ENCODE data around the gene RXRB.
"Not testable (repeated sequence)": the region's sequence is repeated elsewhere in the genome, so short reads cannot be mapped to it uniquely, and the experiment has no call there.

RXRB gene

GRCh38 chr6:33200219-33201146 is at the start of gene RXRB, which contains the start of gene SLC39A7:
TSS of gene RXRB (minus strand) at chr6:33200665. CDS start at chr6:33200476, 189 bp downstream.
TSS of gene SLC39A7 (plus strand) at chr6:33200867. CDS start at chr6:33201246, 379 bp downstream.
- in situ Hi-C loops (cut with MboI; ENCODE audit: low pct_unique_long_range_greater_than_20kb, low sequenced_read_pairs) = no loop called here
- peak; percentile 99 for DNase-seq

GRCh38 chr6:33249732-33250630 is 49.5 kb upstream of the RXRB start:
- in situ Hi-C loops (cut with MboI; ENCODE audit: low pct_unique_long_range_greater_than_20kb, low sequenced_read_pairs) = no loop called here
- no peak for DNase-seq

- DNase-seq = peak; percentile 100
- in situ Hi-C loops (cut with MboI; ENCODE audit: low pct_unique_long_range_greater_than_20kb, low sequenced_read_pairs) = no loop called here
Observed at GRCh38 chr6:33248932-33249731, 48.7 kb upstream of the RXRB start.

- in situ Hi-C loops (cut with MboI; ENCODE audit: low pct_unique_long_range_greater_than_20kb, low sequenced_read_pairs) = no loop called here
- no peak for DNase-seq
Observed at GRCh38 chr6:33248643-33248931, 48.1 kb upstream of the RXRB start.

DNA sequence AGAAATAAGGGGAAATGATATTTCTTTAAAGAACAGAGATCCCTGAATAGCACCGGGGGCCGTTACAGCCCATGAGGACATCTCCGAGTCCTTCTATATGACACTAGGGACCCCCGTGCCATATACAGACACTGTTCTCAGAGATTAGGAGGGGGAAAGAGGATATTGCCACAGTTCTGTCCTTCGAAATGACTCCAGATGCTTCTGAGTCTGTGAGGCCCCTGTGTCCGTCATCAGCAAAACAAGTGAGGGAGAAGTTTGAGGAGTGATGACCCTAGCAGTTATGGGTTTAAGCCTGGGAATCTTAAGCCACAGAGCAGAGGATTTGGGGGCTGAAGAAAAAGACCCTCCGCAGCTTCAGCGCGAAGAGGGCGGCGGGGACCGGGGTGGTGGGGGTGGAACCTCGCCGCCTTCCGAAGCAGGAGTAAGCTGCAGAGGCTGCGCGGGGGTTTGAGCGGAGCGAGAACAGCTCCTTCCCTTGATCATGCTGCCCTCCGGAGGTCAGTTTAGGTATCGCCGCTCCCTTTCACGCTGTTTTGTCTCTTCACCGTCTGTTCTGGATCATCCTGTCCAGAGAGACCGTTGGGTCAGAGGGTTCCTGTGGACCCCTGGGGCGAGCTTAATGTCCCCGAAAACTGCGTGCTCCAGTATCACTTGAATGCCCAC is 47.6 kb upstream of the RXRB start:
- in situ Hi-C loops (cut with MboI; ENCODE audit: low pct_unique_long_range_greater_than_20kb, low sequenced_read_pairs) = no loop called here
- DNase-seq = peak; percentile 93

DNA sequence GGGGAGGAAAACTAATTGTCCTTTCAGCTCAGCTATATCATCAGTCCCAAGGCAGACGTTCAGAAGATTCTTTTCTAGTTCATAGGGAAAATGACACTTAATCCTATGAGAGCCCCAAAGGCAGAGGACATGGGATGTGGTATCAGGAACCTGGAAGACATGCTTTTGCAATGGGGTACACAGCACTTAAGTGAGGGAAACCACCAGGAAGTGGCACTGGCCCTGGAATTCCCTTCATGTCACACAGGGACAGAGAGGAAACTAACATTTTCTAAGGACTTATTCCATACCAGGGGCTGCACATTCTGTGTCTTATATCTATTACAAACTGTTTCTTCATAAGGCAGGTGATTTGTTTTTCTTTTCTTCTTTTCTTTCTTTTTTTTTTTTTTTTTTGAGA is 43.0 kb upstream of the RXRB start:
- in situ Hi-C loops (cut with MboI; ENCODE audit: low pct_unique_long_range_greater_than_20kb, low sequenced_read_pairs) = no loop called here
- no peak for DNase-seq

GRCh38 chr6:33241968-33242367 is 41.5 kb upstream of the RXRB start:
- in situ Hi-C loops (cut with MboI; ENCODE audit: low pct_unique_long_range_greater_than_20kb, low sequenced_read_pairs) = no loop called here
- peak; percentile 15 for DNase-seq

DNA sequence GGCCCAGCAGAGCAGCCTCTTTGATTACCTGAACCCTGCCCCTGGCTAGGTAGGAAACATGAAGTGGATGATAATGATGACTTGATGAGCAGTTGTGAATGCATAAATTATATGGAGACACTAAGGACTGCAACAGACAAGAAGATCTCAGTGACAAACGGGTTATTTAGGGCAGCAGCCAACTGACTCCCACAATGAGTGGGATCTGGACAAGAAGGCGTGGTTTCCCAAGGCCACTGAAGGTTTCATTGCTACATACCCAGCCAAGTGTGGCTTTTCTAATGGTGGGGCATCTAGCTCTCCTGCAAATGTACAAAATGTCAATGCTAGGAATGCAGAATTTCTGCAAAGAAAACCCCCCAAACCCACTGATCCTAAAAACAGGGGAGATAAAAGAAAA is 37.3 kb upstream of the RXRB start:
- in situ Hi-C loops (cut with MboI; ENCODE audit: low pct_unique_long_range_greater_than_20kb, low sequenced_read_pairs) = no loop called here
- no peak for DNase-seq

- in situ Hi-C loops (cut with MboI; ENCODE audit: low pct_unique_long_range_greater_than_20kb, low sequenced_read_pairs) = no loop called here
- no peak for DNase-seq
Observed at GRCh38 chr6:33236852-33237251, 36.4 kb upstream of the RXRB start.

DNA sequence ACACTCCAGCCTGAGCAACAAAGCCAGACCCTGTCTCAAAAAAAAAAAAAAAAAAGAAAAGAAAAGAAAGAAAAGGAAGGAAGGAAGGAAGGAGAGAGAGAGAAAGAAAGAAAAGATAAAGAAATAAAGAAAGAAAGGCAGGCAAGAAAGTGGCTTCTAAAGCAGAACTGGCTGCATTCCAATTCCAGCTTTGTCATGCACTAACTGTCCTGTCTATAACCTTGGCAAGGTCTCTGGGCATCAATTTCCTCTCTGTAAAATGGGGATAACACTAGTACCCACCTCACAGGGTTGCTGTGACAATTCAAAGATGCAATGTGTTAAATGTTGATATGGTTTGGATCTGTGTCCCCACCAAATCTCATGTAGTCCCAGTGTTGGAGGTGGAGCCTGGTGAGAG is 35.9 kb upstream of the RXRB start:
- DNase-seq = no peak
- in situ Hi-C loops (cut with MboI; ENCODE audit: low pct_unique_long_range_greater_than_20kb, low sequenced_read_pairs) = no loop called here

- no peak for DNase-seq
- in situ Hi-C loops (cut with MboI; ENCODE audit: low pct_unique_long_range_greater_than_20kb, low sequenced_read_pairs) = no loop called here
Observed at GRCh38 chr6:33235221-33235634, 34.8 kb upstream of the RXRB start.

DNA sequence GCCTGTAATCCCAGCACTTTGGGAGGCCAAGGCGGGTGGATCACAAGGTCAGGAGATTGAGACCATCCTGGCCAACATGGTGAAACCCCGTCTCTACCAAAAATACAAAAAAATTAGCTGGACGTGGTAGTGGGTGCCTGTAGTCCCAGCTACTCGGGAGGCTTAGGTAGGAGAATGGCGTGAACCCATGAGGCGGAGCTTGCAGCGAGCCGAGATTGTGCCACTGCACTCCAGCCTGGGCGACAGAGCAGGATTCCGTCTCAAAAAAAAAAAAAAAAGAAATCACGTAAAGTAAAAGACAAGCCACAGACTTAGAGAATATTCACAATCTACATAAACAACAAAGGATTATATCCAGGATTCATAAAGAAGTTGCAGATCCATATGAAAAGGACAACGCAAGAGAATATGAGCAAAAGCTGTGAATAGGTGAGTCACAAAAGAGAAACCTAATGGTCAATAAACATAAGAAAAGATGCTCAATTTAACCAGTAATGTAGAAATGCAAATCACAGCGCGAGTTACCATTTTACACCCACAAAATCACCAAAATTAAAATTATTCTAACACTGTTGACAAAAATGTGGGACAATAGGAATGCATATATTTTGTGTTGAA is 26.1 kb upstream of the RXRB start:
- DNase-seq; in situ Hi-C loops (cut with MboI; ENCODE audit: low pct_unique_long_range_greater_than_20kb, low sequenced_read_pairs): not testable (repeated sequence)

DNA sequence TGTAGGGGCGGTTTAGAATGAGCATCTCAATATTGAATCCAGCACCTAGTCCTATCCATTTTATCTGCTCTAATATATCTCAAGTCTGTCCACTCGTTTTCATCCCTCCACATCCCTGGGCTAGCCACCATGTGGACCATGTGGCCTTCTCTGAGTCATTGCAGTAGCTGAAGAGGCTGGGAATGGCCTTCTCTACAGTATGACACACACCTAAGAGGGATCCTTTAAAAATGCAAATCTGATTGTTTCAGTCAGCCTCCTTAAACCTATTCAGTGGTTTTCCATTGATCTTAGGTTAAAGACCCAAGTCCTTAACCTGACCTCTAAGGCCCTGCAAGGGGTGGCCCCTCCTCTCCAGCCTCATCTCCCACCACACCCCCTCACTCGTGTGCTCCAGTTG is 17.2 kb upstream of the RXRB start:
- no peak for DNase-seq
- in situ Hi-C loops (cut with MboI; ENCODE audit: low pct_unique_long_range_greater_than_20kb, low sequenced_read_pairs) = no loop called here

DNA sequence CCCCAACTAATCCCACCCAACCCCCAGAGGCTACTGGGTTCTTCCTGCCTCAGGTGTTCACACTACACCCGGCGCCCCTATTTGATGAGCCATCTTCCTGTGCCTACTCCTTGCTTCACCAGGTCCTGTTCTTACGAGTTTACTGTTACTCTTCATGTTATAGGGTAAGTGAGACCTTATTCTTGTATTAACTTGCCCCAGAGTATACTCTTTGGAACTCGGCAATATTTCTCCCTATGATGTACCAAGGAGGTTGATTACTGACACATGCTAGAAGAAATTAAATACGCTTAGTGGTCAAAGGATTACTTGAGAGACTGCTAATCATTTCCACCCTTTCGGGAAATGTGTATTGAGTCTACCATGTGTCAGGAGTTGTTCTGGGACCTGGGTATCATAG is 16.8 kb upstream of the RXRB start:
- in situ Hi-C loops (cut with MboI; ENCODE audit: low pct_unique_long_range_greater_than_20kb, low sequenced_read_pairs) = no loop called here
- no peak for DNase-seq

DNA sequence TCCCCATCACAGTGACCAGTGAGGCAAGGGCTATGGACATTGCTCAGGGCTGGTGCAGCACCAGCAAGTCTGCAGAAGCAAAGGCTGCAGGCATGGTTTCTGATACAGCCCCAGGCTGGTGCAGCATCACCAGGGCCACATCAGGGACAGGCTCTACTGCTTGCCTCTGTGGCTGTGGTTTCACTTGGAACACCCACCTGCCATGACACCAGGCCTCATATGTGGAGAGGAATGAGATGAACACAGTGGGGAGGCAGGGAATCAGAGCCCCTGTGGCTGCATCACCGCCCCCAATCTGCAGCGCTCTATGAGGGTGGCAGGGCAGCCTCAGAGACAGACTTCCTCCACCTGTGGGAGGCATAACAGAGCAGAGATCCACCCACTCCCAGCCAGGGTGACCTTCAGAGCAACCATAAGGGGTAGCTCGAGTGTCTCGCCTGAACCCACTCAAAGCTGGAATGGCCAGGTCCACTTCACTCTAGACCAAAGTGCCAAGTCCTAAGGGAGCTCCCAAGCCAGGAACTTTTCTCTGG is 15.7 kb upstream of the RXRB start:
- in situ Hi-C loops (cut with MboI; ENCODE audit: low pct_unique_long_range_greater_than_20kb, low sequenced_read_pairs) = no loop called here
- no peak for DNase-seq

DNA sequence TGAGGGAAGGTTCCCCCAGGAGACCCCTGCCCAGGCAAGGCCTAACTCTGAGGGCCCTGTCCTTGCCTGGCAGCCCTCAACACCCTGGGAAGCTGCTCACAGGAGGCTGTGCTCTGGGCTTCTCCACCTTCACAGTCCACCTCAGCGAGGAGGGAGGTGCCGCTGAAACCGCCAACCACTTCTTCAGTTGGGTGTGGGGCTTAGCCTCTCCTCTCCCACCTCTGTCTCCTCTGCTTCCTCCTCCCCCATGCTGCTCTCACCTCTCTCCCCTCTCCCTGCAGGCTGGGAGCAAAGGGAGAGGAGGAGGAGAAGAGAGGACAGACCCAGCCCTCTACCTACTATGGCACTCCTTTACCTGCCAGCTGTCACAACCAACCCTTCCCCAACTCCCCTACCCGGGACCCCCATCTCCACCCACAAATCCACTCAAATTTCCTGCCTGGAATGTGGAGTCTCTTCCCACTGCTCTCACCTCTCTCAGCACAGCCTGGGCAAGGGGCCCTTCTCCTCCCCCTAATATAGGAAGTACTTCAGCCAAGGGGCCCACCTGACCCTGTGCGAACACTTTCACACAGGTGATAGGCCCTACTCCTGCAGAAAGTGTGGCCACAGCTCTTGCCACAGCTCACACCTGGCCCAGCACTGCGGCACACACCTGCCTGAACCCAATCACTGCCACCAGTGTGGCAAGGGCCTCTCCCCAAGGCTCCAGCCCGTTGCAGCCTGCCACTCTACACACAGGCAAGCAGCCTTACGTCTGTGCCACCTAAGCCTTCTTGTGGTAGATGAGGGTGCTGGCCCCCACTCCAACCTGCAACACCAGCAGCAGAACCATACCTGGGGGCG is 15.0 kb upstream of the RXRB start:
- in situ Hi-C loops (cut with MboI; ENCODE audit: low pct_unique_long_range_greater_than_20kb, low sequenced_read_pairs) = no loop called here
- DNase-seq = no peak

DNA sequence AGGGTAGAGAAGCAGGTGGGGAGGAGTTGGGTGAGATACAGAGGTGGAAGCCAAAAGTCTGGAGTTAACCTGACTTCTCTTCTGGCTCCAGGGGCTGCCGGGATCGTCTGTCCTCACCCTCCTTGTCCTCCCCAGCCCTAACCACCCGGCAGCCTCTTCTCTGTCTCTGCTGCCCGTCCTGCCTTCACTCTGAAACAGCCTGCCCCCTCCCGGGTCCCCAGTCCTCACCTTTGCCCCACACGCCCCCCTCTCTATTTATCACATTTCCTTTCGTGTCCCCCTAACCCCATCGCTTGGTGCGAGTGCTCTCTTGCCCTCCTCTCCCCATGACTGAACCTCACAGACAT is 13.5 kb upstream of the RXRB start:
- DNase-seq = no peak
- in situ Hi-C loops (cut with MboI; ENCODE audit: low pct_unique_long_range_greater_than_20kb, low sequenced_read_pairs) = no loop called here

Measured in KBM-7 (cell line).